DMS53 (cell line): Measurements from ENCODE around the gene MTMR2.
"Not testable (repeated sequence)": the region's sequence is repeated elsewhere in the genome, so short reads cannot be mapped to it uniquely, and the experiment has no call there.

Experiments
- DNase-seq: peaks from one replicate; lab custom pipeline; 2025; lab: John Stamatoyannopoulos, UW

MTMR2 gene

DNA sequence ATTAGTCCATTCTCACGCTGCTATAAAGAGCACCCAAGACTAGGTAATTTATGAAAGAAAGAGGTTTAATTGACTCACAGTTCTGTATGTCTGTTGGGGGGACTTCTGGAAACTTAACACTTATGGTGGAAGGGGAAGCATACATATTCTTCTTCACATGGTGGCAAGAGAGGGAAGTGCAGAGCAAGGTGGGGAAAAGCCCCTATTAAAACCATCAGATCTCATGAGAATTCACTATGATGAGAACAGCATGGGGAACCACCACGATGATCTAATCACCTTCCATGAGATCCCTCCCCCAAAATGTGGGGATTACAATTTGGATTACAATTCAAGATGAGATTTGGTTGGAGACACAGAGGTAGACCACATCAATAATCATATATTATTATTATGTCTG is 107.9 kb downstream of the MTMR2 start:
- no peak for DNase-seq

DNA sequence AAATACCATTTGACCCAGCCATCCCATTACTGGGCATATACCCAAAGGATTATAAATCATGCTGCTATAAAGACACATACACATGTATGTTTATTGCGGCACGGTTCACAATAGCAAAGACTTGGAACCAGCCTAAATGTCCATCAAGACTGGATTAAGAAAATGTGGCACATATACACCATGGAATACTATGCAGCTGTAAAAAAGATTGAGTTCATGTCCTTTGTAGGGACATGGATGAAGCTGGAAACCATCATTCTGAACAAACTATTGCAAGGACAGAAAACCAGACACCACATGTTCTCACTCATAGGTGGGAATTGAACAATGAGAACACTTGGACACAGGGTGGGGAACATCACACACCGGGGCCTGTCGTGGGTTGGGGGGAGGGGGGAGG is 112.9 kb downstream of the MTMR2 start:
- DNase-seq = not testable (repeated sequence)

GRCh38 chr11:95806464-95806863 is 117.4 kb downstream of the MTMR2 start:
- not testable (repeated sequence) for DNase-seq

DNA sequence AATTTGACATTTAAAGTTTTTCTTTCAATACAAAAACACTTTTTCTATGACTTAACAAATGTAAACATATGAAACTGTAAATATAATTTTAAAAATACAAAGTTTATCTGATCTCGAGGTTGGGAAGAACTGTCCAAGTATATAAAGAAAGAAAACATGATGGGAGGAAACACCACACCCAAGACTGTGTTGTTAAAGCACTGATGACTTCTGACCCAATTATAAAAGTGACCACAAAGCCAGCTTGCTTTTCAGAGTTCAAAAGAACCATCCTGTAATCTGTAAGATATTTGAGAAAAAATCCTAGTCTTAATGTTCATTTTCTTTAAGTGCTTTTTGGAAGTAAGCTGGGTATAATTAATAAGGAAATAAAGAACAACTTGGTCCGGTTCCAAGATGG is 118.0 kb downstream of the MTMR2 start:
- no peak for DNase-seq

- DNase-seq = no peak
Observed at GRCh38 chr11:95803973-95804372, 119.9 kb downstream of the MTMR2 start.

GRCh38 chr11:95802806-95803205 is 121.1 kb downstream of the MTMR2 start:
- DNase-seq = no peak

DNA sequence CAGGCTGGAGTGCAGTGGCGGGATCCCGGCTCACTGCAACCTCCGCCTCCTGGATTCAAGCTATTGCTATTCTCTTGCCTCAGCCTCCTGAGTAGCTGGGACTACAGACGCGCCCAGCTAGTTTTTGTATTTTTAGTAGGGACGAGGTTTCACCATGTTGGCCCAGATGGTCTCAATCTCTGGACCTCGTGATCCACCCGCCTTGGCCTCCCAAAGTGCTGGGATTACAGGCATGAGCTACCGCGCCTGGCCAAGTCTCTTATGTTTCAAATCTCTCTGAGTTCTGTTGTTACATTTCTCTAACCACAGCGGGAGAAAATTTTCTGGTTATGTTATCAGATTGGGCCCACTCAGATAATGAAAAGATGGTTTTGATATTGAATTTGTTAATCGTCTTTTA is 123.5 kb downstream of the MTMR2 start:
- DNase-seq = no peak

DNA sequence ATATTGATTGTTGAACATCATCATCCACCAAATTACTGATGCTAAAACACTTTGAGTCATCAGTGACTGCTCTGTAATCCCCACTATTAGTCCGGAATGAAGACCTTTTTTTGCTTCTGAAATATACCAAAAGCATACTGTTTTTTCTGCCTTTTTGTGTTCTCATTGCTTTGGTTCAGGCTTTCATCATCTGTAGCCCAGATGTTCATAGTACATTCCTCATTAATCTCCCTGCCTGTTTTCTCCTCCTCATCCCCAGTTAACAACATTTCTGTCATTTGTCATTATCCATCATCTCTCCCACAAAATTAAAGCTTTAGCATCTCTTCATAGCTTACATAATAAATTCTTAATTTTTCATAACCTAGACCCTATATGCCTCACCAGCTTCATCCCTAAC is 124.4 kb downstream of the MTMR2 start:
- no peak for DNase-seq

- DNase-seq = no peak
Observed at GRCh38 chr11:95796501-95796900, 127.4 kb downstream of the MTMR2 start.

GRCh38 chr11:95795627-95796295 is 128.1 kb downstream of the MTMR2 start:
- DNase-seq = no peak

DNA sequence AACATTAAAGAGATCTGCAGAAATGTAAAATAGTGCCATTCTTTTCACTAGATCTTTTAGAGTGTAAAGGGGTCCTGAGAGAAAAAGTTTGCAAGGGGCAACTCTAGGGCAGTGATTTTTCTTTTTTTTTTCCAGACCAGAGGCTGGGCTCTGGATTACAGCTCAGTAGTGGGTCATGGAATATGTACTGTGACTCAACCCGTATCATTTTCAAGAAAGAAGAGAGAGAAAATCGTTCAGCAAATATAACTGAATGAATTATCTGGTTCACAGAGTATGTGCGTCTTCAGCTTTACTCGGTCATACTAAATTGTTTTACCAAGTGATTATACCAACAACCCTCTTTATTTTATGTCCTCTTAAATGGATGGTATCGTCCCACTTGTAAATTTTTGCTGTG is 129.8 kb downstream of the MTMR2 start:
- DNase-seq = no peak

- DNase-seq = no peak
Observed at GRCh38 chr11:95793116-95793515, 130.8 kb downstream of the MTMR2 start.

GRCh38 chr11:95792700-95793099 is 131.2 kb downstream of the MTMR2 start:
- DNase-seq = no peak

- no peak for DNase-seq
Observed at GRCh38 chr11:95792200-95792599, 131.7 kb downstream of the MTMR2 start.

GRCh38 chr11:95791709-95792033 is 132.2 kb downstream of the MTMR2 start:
- DNase-seq = no peak

- peak; percentile 88 for DNase-seq
Observed at GRCh38 chr11:95790933-95791708, 132.8 kb downstream of the MTMR2 start.

GRCh38 chr11:95790123-95790932 is 133.6 kb downstream of the MTMR2 start, which contains the start of gene CEP57:
Gene CEP57, plus strand, starts transcription at chr11:95790498. Its CDS starts 201 bp downstream, at chr11:95790699.
- DNase-seq = peak; percentile 99

- peak; percentile 100 for DNase-seq
Observed at GRCh38 chr11:95789506-95790122, 134.3 kb downstream of the MTMR2 start, which contains the start of gene FAM76B. Gene FAM76B, minus strand, starts transcription at chr11:95789782. Its CDS starts 304 bp downstream, at chr11:95789478.

- DNase-seq = peak; percentile 66
Observed at GRCh38 chr11:95788921-95789505, 134.9 kb downstream of the MTMR2 start.
